ENCODE results near the gene SUB1.

DNA sequence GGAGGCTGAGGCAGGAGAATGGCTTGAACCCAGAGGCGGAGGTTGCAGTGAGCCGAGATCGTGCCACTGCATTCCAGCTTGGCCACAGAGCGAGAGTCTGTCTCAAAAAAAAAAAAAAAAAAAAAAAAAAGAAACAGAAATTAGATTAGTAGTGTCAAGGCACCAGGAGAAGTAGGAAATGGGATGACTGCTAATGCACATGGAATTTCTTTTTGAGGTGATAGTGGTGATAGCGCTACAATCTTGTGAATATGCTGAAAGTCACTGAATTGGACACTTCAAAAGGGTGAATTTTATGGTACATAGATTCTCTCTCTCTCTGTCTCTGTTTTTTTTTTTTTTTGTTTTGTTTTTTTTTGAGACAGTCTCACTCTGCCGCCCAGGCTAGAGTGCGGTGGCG is 42.1 kb upstream of the SUB1 start:
- TF ChIP-seq, protein P1, sequence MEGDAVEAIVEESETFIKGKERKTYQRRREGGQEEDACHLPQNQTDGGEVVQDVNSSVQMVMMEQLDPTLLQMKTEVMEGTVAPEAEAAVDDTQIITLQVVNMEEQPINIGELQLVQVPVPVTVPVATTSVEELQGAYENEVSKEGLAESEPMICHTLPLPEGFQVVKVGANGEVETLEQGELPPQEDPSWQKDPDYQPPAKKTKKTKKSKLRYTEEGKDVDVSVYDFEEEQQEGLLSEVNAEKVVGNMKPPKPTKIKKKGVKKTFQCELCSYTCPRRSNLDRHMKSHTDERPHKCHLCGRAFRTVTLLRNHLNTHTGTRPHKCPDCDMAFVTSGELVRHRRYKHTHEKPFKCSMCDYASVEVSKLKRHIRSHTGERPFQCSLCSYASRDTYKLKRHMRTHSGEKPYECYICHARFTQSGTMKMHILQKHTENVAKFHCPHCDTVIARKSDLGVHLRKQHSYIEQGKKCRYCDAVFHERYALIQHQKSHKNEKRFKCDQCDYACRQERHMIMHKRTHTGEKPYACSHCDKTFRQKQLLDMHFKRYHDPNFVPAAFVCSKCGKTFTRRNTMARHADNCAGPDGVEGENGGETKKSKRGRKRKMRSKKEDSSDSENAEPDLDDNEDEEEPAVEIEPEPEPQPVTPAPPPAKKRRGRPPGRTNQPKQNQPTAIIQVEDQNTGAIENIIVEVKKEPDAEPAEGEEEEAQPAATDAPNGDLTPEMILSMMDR (IDR thresholded peaks at IDR 0.05): no peak
- no peak for TF ChIP-seq POLR2A (IDR thresholded peaks at IDR 0.05)
